K562 (cell line): ENCODE data around the gene DNM1. TPM values are rescaled to one million over a fixed set of nuclear protein-coding genes. Genes with fewer than 3 reads are reported as not detected.

Experiments used
- ATAC-seq: fragments of 200-7000 bp; cut with Tn5 transposase; 3 replicates; pipeline ENCODE4 v1.9.1; 2020; ENCODE audit warnings: moderate library complexity
- BruUV-seq: library from RNA; stranded (reverse); fragments of 400-500 nt; replicated peaks from 2 replicates; lab custom pipeline; 2021; lab: Mats Ljungman, UMichigan
- CTCF ChIA-PET: fragments of 300-600 bp; formaldehyde crosslinking; extraction: SDS; loops from one replicate; lab custom pipeline; 2021; ENCODE audit warnings: low intra/inter-chr PET ratio; lab: Yijun Ruan, JAX
- POLR2A ChIA-PET: fragments of 300-600, 350-650 bp; sonication (Branson Sonifier 250); formaldehyde crosslinking; extraction: SDS; loops from one replicate; lab custom pipeline; 2021; ENCODE audit warnings: antibody characterized with exemption, inconsistent platforms; lab: Yijun Ruan, JAX
- DNase-seq, 4 experiments: peaks; one replicate each; pipeline versions ENCODE4 v3.0.0 to v3.0.0-alpha.2; 2011 to 2018; ENCODE audit warnings: low spot score in 3 of 4, mixed read lengths in 3 of 4; ENCODE audit errors: extremely low read depth in 1 of 4
- FAIRE-seq: peaks from 2 replicates; lab custom pipeline; 2011; peaks lifted over from hg19 to GRCh38; lab: Jason Lieb, UNC
- H2AFZ ChIP-seq: 2 replicates; pipeline ENCODE4 v1.6.0; 2011; ENCODE audit warnings: low read depth, low read length, control low read depth, inconsistent platforms
- H3K27ac ChIP-seq: fragments of 200-600 bp; 3 replicates; pipeline ENCODE4 v1.8.0; 2011; ENCODE audit warnings: low read depth, mild to moderate bottlenecking, control low read depth, inconsistent platforms, low read length, moderate library complexity, mixed read lengths; ENCODE audit errors: extremely low read depth
- H3K27me3 ChIP-seq, 2 experiments: fragments of 300-600 bp in 1 of 2; 2 replicates in 1 of 2; 3 replicates in 1 of 2; pipeline versions ENCODE4 v1.6.0 to v1.8.0; 2011; ENCODE audit warnings: inconsistent platforms in 2 of 2, low read length in 2 of 2, mild to moderate bottlenecking in 1 of 2, mixed read lengths in 1 of 2, moderate library complexity in 1 of 2; ENCODE audit not compliant: control insufficient read depth in 2 of 2, insufficient read depth in 2 of 2
- H3K36me3 ChIP-seq: fragments of 300-600 bp; 3 replicates; pipeline ENCODE4 v1.8.0; 2011; ENCODE audit warnings: mild to moderate bottlenecking, low read length, inconsistent platforms; ENCODE audit not compliant: control insufficient read depth, insufficient read depth
- H3K4me1 ChIP-seq, 2 experiments: fragments of 200-600 bp in 1 of 2; replicated peaks in 1 of 2; 2 replicates in 1 of 2; 3 replicates in 1 of 2; pipeline versions ENCODE4 v1.5.1 to v1.8.0; 2011; ENCODE audit warnings: inconsistent platforms in 2 of 2, low read length in 2 of 2, mild to moderate bottlenecking in 1 of 2, mixed read lengths in 1 of 2, moderate library complexity in 1 of 2; ENCODE audit not compliant: control insufficient read depth in 2 of 2, insufficient read depth in 2 of 2
- H3K4me2 ChIP-seq: 2 replicates; pipeline ENCODE4 v1.6.1; 2011; ENCODE audit warnings: low read length, control low read depth, inconsistent platforms, mixed read lengths; ENCODE audit not compliant: insufficient read depth
- H3K4me3 ChIP-seq: fragments of 200-600 bp; sonication (generic), shearing (Covaris generic); 2 replicates; pipeline ENCODE4 v1.5.1; 2016; ENCODE audit warnings: control low read depth, inconsistent platforms
- H3K79me2 ChIP-seq: fragments of 200-600 bp; 3 replicates; pipeline ENCODE4 v1.8.0; 2011; ENCODE audit warnings: low read length, inconsistent platforms; ENCODE audit not compliant: control insufficient read depth, insufficient read depth
- H3K9ac ChIP-seq, 2 experiments: 2 replicates each; pipeline versions ENCODE4 v1.6.0 to v1.6.1; 2011; ENCODE audit warnings: low read depth in 2 of 2, low read length in 2 of 2, control low read depth in 1 of 2, inconsistent platforms in 1 of 2, mild to moderate bottlenecking in 1 of 2, mixed read lengths in 1 of 2; ENCODE audit not compliant: insufficient read depth in 1 of 2
- H3K9me1 ChIP-seq: one replicate; pipeline ENCODE4 v1.6.0; 2011; ENCODE audit warnings: inconsistent platforms, mild to moderate bottlenecking, low read length, moderate library complexity; ENCODE audit not compliant: control insufficient read depth, insufficient read depth
- H3K9me3 ChIP-seq: replicated peaks from 2 replicates; pipeline ENCODE4 v1.5.1; 2011; ENCODE audit warnings: low read depth, low read length, inconsistent platforms; ENCODE audit not compliant: control insufficient read depth, insufficient read depth
- H4K20me1 ChIP-seq: replicated peaks from 2 replicates; pipeline ENCODE4 v1.6.1; 2011; ENCODE audit warnings: low read length, inconsistent platforms, mixed read lengths; ENCODE audit not compliant: control insufficient read depth, insufficient read depth
- ARNT ChIP-seq, 2 experiments: fragments of 450-650 bp; IDR thresholded peaks; 2 replicates each; pipeline ENCODE4 v1.6.1; 2016; ENCODE audit warnings: mild to moderate bottlenecking in 1 of 2
- BRD4 ChIP-seq: fragments of 200-600 bp; sonication (generic); IDR thresholded peaks from 2 replicates; pipeline ENCODE4 v1.6.1; 2017; ENCODE audit warnings: inconsistent platforms
- CBX3 ChIP-seq, 2 experiments: IDR thresholded peaks; 1 replicate in 1 of 2; 2 replicates in 1 of 2; pipeline ENCODE4 v1.6.1; 2012; ENCODE audit warnings: inconsistent platforms in 2 of 2, low read length in 2 of 2, borderline replicate concordance in 1 of 2, control low read depth in 1 of 2
- IFI16 ChIP-seq: fragments of 250-450 bp; sonication (Bioruptor Pico); IDR thresholded peaks from 2 replicates; pipeline ENCODE4 v2.1.2; 2022; ENCODE audit warnings: mild to moderate bottlenecking, inconsistent platforms
- MAFF ChIP-seq: IDR thresholded peaks from 2 replicates; pipeline ENCODE4 v1.6.1; 2012; ENCODE audit warnings: low read length, improper control_type of control experiment
- MAFG ChIP-seq: fragments of 450-650 bp; conservative IDR thresholded peaks from 2 replicates; pipeline ENCODE4 v1.6.1; 2016; ENCODE audit warnings: missing genetic modification characterization, missing compliant biosample characterization
- MAFK ChIP-seq: IDR thresholded peaks from 2 replicates; pipeline ENCODE4 v1.6.1; 2011; ENCODE audit warnings: low read length, improper control_type of control experiment
- POLR2A ChIP-seq: fragments of 450-650 bp; conservative IDR thresholded peaks from 2 replicates; pipeline ENCODE4 v1.6.1; 2016
- POLR2B ChIP-seq: fragments of 450-650 bp; IDR thresholded peaks from 2 replicates; pipeline ENCODE4 v1.6.1; 2018; ENCODE audit warnings: low read depth; ENCODE audit not compliant: partially characterized antibody
- SRSF7 ChIP-seq: fragments of 200-400 bp; formaldehyde crosslinking; optimal IDR thresholded peaks from 2 replicates; pipeline ENCODE3; 2017; ENCODE audit warnings: mild to moderate bottlenecking, low read depth, low read length
- WHSC1 ChIP-seq: IDR thresholded peaks from one replicate; pipeline ENCODE4 v1.6.1; 2012; ENCODE audit warnings: low read length, control low read depth, inconsistent platforms
- WGBS: fragments of 100-300 bp; shearing (Covaris generic); methylation state at CpG from one replicate; pipeline ENCODE4 v1.1.6; 2016; ENCODE audit warnings: low coverage, mixed read lengths; ENCODE audit not compliant: insufficient coverage; ENCODE audit errors: missing lambda C conversion rate; 5-methylcytosine and 5-hydroxymethylcytosine counted together
- in situ Hi-C: fragments of 300-500 bp; cut with MboI; formaldehyde crosslinking; loops from 4 replicates; pipeline ENCODE4 v1.15.0; 2018; ENCODE audit warnings: inconsistent platforms, mixed read lengths
- intact Hi-C: fragments of 100-400 bp; cut with micrococcal nuclease; formaldehyde crosslinking; loops from 2 replicates; pipeline ENCODE4 v1.14.2; 2022
- polyA plus RNA-seq, 8 experiments: library from polyadenylated mRNA; depleted of rRNA in 4 of 8; stranded (reverse) in 5 of 8; unstranded in 3 of 8; fragments of >200 nt; fragmentation: Nextera tagmentation in 2 of 8; fragmentation: Illumina TruSeq in 1 of 8; extraction: Ambion mirVana in 2 of 8; extraction: Trizol in 1 of 8; gene quantifications; 2 replicates each; pipeline versions ENCODE4 v1.2.1 to v1.2.3, GENCODE V29; 2011 to 2014; ENCODE audit warnings: inconsistent platforms in 1 of 8, missing spikeins in 1 of 8
- total RNA-seq, 7 experiments: library from RNA; depleted of rRNA in 6 of 7; stranded (reverse); fragments of >200 nt in 6 of 7; fragmentation: Illumina TruSeq in 2 of 7; extraction: Trizol in 2 of 7; gene quantifications; 2 replicates each; pipeline versions ENCODE4 v1.2.1 to v1.2.3, GENCODE V29; 2011 to 2021; ENCODE audit warnings: low replicate concordance in 1 of 7
- TF ChIP-seq, protein P1 (sequence below): fragments of 450-650 bp; formaldehyde crosslinking; IDR thresholded peaks from 2 replicates; pipeline ENCODE4 v1.4.0; 2020; ENCODE audit warnings: mild to moderate bottlenecking, mixed read lengths
- TF ChIP-seq, protein P2 (sequence below), 2 experiments: fragments of 200-800 bp in 1 of 2; sonication (Bioruptor generic) in 1 of 2; sonication (generic) in 1 of 2; formaldehyde crosslinking in 1 of 2; IDR thresholded peaks in 1 of 2; conservative IDR thresholded peaks in 1 of 2; 2 replicates each; pipeline versions ENCODE4 v1.5.0 to v1.6.1; 2016 to 2020; ENCODE audit warnings: missing compliant biosample characterization in 1 of 2, missing genetic modification characterization in 1 of 2, missing genetic modification reagents in 1 of 2

Gene DNM1
- total and polyA plus RNA-seq, 9 of the 15 experiments (the other 6 are each of a cell fraction or from before 2014, with no cell fraction given): 0.39 to 23.1 (median 9.1) TPM

DNA sequence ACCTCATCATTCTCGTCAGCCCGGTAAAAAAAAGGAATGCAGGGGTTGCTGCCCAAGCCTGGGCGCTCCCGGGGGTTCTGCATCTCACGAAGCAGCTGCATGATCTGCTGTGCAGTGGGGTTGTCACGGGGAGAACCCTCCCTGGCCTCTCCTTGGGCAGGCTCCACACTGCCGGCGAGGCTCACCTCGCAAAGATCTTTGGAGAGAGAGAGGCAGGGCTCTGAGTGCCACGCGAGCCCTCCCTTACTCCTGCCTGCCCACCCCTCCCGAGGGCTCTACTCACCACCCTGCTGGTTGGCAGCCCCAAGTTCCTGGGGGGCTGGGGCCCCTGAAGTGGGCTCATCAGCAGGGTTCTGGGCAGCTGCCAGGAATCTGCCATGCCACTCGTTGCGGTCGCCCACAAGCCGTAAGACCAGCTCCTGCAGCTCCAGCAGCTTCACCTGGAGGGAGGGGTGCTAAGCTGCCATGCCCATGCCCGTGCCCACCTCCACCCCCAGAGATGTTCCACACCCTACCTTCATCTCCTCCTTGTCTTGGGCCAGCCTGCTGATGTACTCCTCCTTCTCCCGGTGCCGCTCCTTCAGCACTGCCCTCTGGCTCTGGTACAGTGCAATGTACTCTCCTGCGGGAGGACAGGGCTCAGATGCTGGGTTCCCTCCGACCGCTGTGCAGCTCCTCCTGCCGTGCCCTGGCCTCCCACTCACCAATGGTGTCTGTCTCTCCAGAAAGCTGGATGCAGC is 54.1 kb downstream of the DNM1 start:
- Histone ChIP-seq H3K4me2 (no peak overlapping the region), H3K36me3 (peaks cover 82% of the 10 kb centered on the region; the same call in 2 of the 3 replicates), H4K20me1 (peaks cover 3% of the 10 kb centered on the region; the same call in 1 of the 2 replicates), H3K9me1 (no peaks in the 10 kb centered on the region), H3K9me3 (no peaks in the 10 kb centered on the region), H3K79me2 (peaks cover 12% of the 10 kb centered on the region; the same call in 2 of the 3 replicates), H2AFZ (no peak overlapping the region), H3K4me3 (no peak overlapping the region), H3K27me3 (no peaks in the 10 kb centered on the region), H3K4me1 (peaks cover 31 to 56% of the 10 kb centered on the region in 2 experiments), H3K9ac (peak overlapping the region in 1 of 2 experiments; percentile 43; a peak in 2 of 4 replicates), H3K27ac (no peak overlapping the region)
- CTCF ChIA-PET: no interaction called here
- FAIRE-seq (no peak), DNase-seq (no peak), ATAC-seq (no peak)
- POLR2A ChIA-PET: interaction anchor here (0.6 to 1.7 kb wide), 10 partner anchors 14 to 413 kb away, joined by 3 to 5 read pairs (median 3); partner anchors contain the start of genes BBLN, GOLGA2 and SWI5
- in situ Hi-C loops (no loop called here), intact Hi-C loops (no loop called here)
- peak; percentile 26 for TF ChIP-seq POLR2A
- peak; percentile 26 for TF ChIP-seq POLR2B
- TF ChIP-seq BRD4: no peak
- TF ChIP-seq WHSC1: peak; percentile 51
- no TSS peak for BruUV-seq
- WGBS: 92% methylated on average over 23 of the region's 23 CpGs

DNA sequence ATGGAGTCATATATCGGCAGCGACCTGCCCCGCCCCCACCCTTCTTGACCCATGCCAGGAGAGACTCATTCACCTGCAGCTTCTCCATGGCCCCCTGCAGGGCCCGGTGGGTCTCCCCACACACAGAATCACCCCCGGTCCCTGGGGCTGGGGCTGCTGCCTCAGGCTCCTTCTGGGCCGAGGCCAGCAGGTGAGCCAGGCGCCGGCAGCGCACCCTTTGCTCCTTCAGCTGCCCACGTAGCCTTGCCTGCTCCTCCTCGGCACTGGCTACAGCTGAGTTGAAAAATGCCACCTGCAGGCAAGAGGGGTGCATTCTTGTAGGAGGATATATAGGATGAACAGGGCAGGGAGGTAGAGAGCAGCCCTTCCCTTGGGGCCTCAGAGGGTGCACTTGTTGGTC is 54.7 kb downstream of the DNM1 start:
- BruUV-seq: no TSS peak
- Histone ChIP-seq H3K4me1 (peaks cover 26 to 50% of the 10 kb centered on the region in 2 experiments), H3K36me3 (peaks cover 89% of the 10 kb centered on the region; the same call in 2 of the 3 replicates), H3K4me2 (no peak overlapping the region), H3K27me3 (no peaks in the 10 kb centered on the region), H3K27ac (no peak overlapping the region), H3K9me1 (no peaks in the 10 kb centered on the region), H3K9ac (no peak overlapping the region), H4K20me1 (no peaks in the 10 kb centered on the region), H3K4me3 (no peak overlapping the region), H3K79me2 (peaks cover 12% of the 10 kb centered on the region; the same call in 2 of the 3 replicates), H2AFZ (no peak overlapping the region), H3K9me3 (no peaks in the 10 kb centered on the region)
- ChIA-PET POLR2A (interaction anchor here (0.6 to 3.3 kb wide), 10 partner anchors 8 to 98 kb away, joined by 3 to 14 read pairs (median 4); partner anchors contain the start of genes BBLN, GOLGA2 and SWI5), CTCF (no interaction called here)
- 87% methylated on average over 11 of the region's 11 CpGs for WGBS
- intact Hi-C loops: no loop called here
- in situ Hi-C loops: no loop called here
- FAIRE-seq (no peak), DNase-seq (no peak), ATAC-seq (no peak)
- TF ChIP-seq SRSF7 (no peak), ARNT (IDR thresholded peaks at IDR 0.05) (no peak), MAFK (no peak), MAFF (no peak), MAFG (tag) (no peak), IFI16 (CRISPR knock-in tag) (no peak), CBX3 (IDR thresholded peaks at IDR 0.05; ENCODE audit: borderline replicate concordance in 1 of 2, low read length in 2 of 2) (no peak)
- TF ChIP-seq, protein P1, sequence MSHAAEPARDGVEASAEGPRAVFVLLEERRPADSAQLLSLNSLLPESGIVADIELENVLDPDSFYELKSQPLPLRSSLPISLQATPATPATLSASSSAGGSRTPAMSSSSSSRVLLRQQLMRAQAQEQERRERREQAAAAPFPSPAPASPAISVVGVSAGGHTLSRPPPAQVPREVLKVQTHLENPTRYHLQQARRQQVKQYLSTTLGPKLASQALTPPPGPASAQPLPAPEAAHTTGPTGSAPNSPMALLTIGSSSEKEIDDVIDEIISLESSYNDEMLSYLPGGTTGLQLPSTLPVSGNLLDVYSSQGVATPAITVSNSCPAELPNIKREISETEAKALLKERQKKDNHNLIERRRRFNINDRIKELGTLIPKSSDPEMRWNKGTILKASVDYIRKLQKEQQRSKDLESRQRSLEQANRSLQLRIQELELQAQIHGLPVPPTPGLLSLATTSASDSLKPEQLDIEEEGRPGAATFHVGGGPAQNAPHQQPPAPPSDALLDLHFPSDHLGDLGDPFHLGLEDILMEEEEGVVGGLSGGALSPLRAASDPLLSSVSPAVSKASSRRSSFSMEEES: no peak
- TF ChIP-seq, protein P2, sequence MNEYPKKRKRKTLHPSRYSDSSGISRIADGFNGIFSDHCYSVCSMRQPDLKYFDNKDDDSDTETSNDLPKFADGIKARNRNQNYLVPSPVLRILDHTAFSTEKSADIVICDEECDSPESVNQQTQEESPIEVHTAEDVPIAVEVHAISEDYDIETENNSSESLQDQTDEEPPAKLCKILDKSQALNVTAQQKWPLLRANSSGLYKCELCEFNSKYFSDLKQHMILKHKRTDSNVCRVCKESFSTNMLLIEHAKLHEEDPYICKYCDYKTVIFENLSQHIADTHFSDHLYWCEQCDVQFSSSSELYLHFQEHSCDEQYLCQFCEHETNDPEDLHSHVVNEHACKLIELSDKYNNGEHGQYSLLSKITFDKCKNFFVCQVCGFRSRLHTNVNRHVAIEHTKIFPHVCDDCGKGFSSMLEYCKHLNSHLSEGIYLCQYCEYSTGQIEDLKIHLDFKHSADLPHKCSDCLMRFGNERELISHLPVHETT (CRISPR knock-in tag; conservative IDR thresholded peaks at IDR 0.05 in 1 of 2, IDR thresholded peaks at IDR 0.05 in 1 of 2): no peak
